ENCODE data around the gene FBLN5.

The FBLN5 gene

GRCh38 chr14:91925001-91925726, 22.3 kb downstream of the FBLN5 start:
- FAIRE-seq (no peak), DNase-seq (ENCODE audit: insufficient read length, low spot score) (no peak)
- no peak for TF ChIP-seq CTCF (IDR thresholded peaks at IDR 0.05; ENCODE audit: insufficient read depth, missing control alignments)

- no peak for FAIRE-seq
- no peak for TF ChIP-seq CTCF (IDR thresholded peaks at IDR 0.05; ENCODE audit: insufficient read depth, missing control alignments)
Observed at GRCh38 chr14:91920526-91920925, 27.0 kb downstream of the FBLN5 start.

GRCh38 chr14:91919814-91920213, 27.7 kb downstream of the FBLN5 start:
- no peak for FAIRE-seq
- DNase-seq (ENCODE audit: insufficient read length, low spot score), result no peak
- TF ChIP-seq CTCF (IDR thresholded peaks at IDR 0.05; ENCODE audit: insufficient read depth, missing control alignments), result no peak

More at GRCh38 chr14:91920526-91920925, 27.0 kb downstream of the FBLN5 start:
- no peak for DNase-seq (ENCODE audit: insufficient read length, low spot score)

- DNase-seq (ENCODE audit: insufficient read length, low spot score) (no peak), FAIRE-seq (no peak)
- no peak for TF ChIP-seq CTCF (IDR thresholded peaks at IDR 0.05; ENCODE audit: insufficient read depth, missing control alignments)
Observed at GRCh38 chr14:91918186-91918883, 29.2 kb downstream of the FBLN5 start.

GRCh38 chr14:91912035-91912434, 35.5 kb downstream of the FBLN5 start:
- FAIRE-seq (no peak), DNase-seq (ENCODE audit: insufficient read length, low spot score) (no peak)
- no peak for TF ChIP-seq CTCF (IDR thresholded peaks at IDR 0.05; ENCODE audit: insufficient read depth, missing control alignments)

- peak; percentile 77 for TF ChIP-seq CTCF (IDR thresholded peaks at IDR 0.05; ENCODE audit: insufficient read depth, missing control alignments)
- DNase-seq (ENCODE audit: insufficient read length, low spot score) (peak; percentile 62), FAIRE-seq (no peak)
Observed at GRCh38 chr14:91911474-91912032, 35.9 kb downstream of the FBLN5 start.

- DNase-seq (ENCODE audit: insufficient read length, low spot score) (no peak), FAIRE-seq (no peak)
- TF ChIP-seq CTCF (IDR thresholded peaks at IDR 0.05; ENCODE audit: insufficient read depth, missing control alignments), result no peak
Observed at GRCh38 chr14:91910196-91910595, 37.3 kb downstream of the FBLN5 start.

Measured in D721Med (cell line).